Peyer's patch (tissue), 4 donors: ENCODE results near the gene SHROOM1.

Experiments
- POLR2A ChIP-seq, 2 donors: fragments of 450-650 bp; IDR thresholded peaks; one replicate each; pipeline ENCODE4 v1.5.1; 2017; ENCODE audit warnings: antibody characterized with exemption in 2 of 2, mild to moderate bottlenecking in 2 of 2, moderate library complexity in 2 of 2
- TF ChIP-seq, protein P1 (sequence below), 6 experiments: fragments of 450-650 bp in 4 of 6; fragments of 200-600 bp in 2 of 6; sonication (generic) in 1 of 6; IDR thresholded peaks; one replicate each; pipeline ENCODE4 v1.5.1; 2017 to 2019; ENCODE audit warnings: antibody characterized with exemption in 6 of 6, mild to moderate bottlenecking in 3 of 6, moderate library complexity in 1 of 6

DNA sequence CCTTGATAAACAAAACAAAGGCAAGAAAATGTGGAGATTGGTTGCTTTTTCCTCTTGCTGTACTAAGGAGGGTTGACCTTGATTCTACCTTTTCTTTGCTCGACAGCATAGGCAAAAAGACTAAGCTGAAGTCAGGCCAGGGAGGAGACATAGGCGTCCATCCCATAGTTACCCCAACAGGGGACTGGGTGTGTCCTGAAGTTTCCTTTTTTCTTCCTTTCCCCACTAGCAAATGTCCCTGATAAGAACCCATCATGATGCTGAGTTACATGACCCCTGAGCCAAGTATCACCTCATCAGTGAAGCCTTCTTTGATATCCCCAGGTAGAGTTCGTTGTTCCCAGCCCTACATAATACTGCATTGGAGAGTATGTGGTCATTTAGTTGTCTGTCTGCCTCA lies 9.9 kb upstream of the SHROOM1 start:
- TF ChIP-seq, protein P1, sequence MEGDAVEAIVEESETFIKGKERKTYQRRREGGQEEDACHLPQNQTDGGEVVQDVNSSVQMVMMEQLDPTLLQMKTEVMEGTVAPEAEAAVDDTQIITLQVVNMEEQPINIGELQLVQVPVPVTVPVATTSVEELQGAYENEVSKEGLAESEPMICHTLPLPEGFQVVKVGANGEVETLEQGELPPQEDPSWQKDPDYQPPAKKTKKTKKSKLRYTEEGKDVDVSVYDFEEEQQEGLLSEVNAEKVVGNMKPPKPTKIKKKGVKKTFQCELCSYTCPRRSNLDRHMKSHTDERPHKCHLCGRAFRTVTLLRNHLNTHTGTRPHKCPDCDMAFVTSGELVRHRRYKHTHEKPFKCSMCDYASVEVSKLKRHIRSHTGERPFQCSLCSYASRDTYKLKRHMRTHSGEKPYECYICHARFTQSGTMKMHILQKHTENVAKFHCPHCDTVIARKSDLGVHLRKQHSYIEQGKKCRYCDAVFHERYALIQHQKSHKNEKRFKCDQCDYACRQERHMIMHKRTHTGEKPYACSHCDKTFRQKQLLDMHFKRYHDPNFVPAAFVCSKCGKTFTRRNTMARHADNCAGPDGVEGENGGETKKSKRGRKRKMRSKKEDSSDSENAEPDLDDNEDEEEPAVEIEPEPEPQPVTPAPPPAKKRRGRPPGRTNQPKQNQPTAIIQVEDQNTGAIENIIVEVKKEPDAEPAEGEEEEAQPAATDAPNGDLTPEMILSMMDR (IDR thresholded peaks at IDR 0.05) = no peak
- TF ChIP-seq POLR2A (IDR thresholded peaks at IDR 0.05) = no peak
